ENCODE results near the gene JRKL.

The JRKL gene

DNA sequence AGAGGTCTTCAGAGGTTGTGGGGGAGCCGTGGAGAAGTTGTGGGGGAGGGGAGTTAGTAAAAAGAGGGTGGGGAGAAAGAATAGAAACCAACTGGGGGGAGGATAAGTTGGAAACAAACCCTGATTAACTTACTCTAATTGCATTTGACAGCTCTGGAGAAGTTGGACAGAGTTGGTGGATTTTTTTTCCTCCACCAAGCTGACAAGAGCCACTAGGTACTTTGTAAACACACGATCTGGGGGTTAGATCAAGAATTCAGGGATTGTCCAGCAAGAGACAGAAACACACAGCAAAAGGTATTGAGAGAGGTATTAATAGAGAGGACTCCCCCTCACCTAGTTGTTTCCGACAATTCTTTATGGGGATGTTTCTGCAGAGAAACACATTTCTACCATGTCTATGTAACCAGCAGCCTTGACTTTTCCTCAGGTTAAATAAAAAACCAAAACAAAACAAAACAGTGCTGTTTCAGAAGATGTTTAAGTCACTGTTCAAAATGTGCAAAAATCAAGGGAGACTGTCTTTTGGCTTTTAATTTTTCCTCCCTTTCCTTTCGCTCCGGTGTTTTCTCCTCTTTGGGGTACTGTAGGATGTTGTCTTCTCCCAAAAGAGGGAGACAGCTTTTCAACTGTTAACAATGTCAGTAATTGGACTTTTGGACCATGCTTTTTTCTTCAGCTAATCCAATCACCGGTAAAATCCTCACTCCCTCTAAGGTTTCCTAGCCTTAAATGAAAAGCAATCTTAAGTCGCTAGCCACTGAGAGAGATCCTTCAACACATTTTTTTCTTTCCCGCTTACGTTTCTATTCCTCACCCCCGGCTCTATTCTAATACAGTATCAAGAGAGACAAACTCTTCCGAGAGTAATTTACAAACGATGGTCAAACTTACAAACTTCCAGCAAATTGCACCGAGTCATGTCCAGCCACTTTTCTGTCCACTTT, 47.5 kb upstream of the JRKL start:
- Histone ChIP-seq H3K36me3 (replicated peaks; ENCODE audit: insufficient read depth, low read length) (no peaks in the 10 kb centered on the region), H3K79me2 (ENCODE audit: low read length) (peaks cover 54% of the 10 kb centered on the region), H3K9ac (ENCODE audit: low read length) (peak overlapping the region; percentile 63), H4K20me1 (ENCODE audit: insufficient read depth, low read length) (no peaks in the 10 kb centered on the region), H3K9me3 (replicated peaks; ENCODE audit: insufficient read depth, low read length) (no peaks in the 10 kb centered on the region), H3K27ac (ENCODE audit: low read length) (peak overlapping the region; percentile 81; the same call in 1 of the 2 replicates), H3K9me2 (replicated peaks; ENCODE audit: insufficient read depth, low read length) (no peaks in the 10 kb centered on the region), H3K27me3 (replicated peaks; ENCODE audit: insufficient read depth, low read length) (no peaks in the 10 kb centered on the region), H3F3A (ENCODE audit: insufficient read depth, low read length) (peaks cover 53% of the 10 kb centered on the region), H2AFZ (ENCODE audit: low read length) (peak overlapping the region; percentile 65), H3K4me1 (ENCODE audit: low read length) (peaks cover 23% of the 10 kb centered on the region), H3K4me3 (ENCODE audit: low read length) (peak overlapping the region; percentile 86), H3K4me2 (ENCODE audit: low read depth, low read length) (peak overlapping the region; percentile 89)
- TF ChIP-seq, protein P1, sequence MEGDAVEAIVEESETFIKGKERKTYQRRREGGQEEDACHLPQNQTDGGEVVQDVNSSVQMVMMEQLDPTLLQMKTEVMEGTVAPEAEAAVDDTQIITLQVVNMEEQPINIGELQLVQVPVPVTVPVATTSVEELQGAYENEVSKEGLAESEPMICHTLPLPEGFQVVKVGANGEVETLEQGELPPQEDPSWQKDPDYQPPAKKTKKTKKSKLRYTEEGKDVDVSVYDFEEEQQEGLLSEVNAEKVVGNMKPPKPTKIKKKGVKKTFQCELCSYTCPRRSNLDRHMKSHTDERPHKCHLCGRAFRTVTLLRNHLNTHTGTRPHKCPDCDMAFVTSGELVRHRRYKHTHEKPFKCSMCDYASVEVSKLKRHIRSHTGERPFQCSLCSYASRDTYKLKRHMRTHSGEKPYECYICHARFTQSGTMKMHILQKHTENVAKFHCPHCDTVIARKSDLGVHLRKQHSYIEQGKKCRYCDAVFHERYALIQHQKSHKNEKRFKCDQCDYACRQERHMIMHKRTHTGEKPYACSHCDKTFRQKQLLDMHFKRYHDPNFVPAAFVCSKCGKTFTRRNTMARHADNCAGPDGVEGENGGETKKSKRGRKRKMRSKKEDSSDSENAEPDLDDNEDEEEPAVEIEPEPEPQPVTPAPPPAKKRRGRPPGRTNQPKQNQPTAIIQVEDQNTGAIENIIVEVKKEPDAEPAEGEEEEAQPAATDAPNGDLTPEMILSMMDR (IDR thresholded peaks at IDR 0.05; ENCODE audit: low read length) = no peak
- TF ChIP-seq EZH2 (optimal IDR thresholded peaks at IDR 0.05; ENCODE audit: low read depth, low read length) (no peak), EZH2phosphoT487 (IDR thresholded peaks at IDR 0.05; ENCODE audit: low read length) (no peak)
- DNase-seq = peak; percentile 27

DNA sequence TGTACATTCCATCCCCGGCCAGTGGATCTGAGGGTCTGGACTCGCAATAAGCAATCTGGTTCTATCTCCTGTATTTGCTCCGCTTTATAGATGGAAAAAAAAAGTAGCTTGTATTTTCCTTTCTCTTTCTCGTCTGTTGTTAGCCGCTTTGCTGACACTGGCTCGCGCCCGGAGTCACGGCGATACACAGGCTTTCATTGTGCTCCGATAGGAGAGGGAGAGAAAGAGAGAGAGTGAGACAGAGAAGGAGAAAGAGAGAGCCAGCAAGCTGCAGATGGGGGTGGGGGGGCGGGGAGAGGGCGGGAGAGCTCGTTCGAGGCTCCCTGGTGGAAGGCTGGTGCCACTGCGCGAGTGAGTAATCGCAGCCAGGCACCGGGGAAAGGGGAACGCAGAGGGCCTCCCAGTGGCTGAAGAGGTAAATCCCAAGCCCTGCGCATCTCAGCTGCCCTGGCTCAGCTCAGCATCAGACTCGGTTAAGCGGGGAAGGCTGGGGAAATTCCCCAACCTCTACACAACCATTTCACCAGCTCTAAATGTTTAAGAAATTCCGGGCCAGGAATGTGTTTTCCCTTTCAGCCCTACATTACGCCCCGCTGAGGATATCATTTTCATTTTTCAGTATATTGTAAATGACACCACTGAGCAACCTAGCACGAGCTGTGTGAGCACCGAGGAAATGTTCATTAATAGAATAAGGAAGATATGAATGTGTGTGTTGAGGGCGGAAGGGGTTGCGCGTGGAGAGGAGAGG, 46.7 kb upstream of the JRKL start, which contains the start of gene MAML2:
MAML2 (minus strand) TSS at position 235 of the 751 bp plus-strand sequence. CDS start 1,300 bp downstream, outside the sequence.
- no peaks in the 10 kb centered on the region for H4K20me1 ChIP-seq (ENCODE audit: insufficient read depth, low read length)
- peak; percentile 95 for DNase-seq
- no peaks in the 10 kb centered on the region for H3K9me3 ChIP-seq (replicated peaks; ENCODE audit: insufficient read depth, low read length)
- peaks cover 45% of the 10 kb centered on the region for H3K79me2 ChIP-seq (ENCODE audit: low read length)
- H3K27me3 ChIP-seq (replicated peaks; ENCODE audit: insufficient read depth, low read length) = no peaks in the 10 kb centered on the region
- peak within 1 kb of the TSS; percentile 65 for H2AFZ ChIP-seq (ENCODE audit: low read length)
- H3F3A ChIP-seq (ENCODE audit: insufficient read depth, low read length) = peaks cover 49% of the 10 kb centered on the region
- peak within 1 kb of the TSS; percentile 81; the same call in 1 of the 2 replicates for H3K27ac ChIP-seq (ENCODE audit: low read length)
- TF ChIP-seq EZH2 (optimal IDR thresholded peaks at IDR 0.05; ENCODE audit: low read depth, low read length) (no peak), EZH2phosphoT487 (IDR thresholded peaks at IDR 0.05; ENCODE audit: low read length) (no peak)
- TF ChIP-seq, protein P1 (IDR thresholded peaks at IDR 0.05; ENCODE audit: low read length) = peak; percentile 59
- no peaks in the 10 kb centered on the region for H3K9me2 ChIP-seq (replicated peaks; ENCODE audit: insufficient read depth, low read length)
- H3K4me3 ChIP-seq (ENCODE audit: low read length) = peak within 1 kb of the TSS; percentile 86
- H3K4me2 ChIP-seq (ENCODE audit: low read depth, low read length) = peak within 1 kb of the TSS; percentile 89
- H3K4me1 ChIP-seq (ENCODE audit: low read length) = peaks cover 16% of the 10 kb centered on the region
- H3K36me3 ChIP-seq (replicated peaks; ENCODE audit: insufficient read depth, low read length) = no peaks in the 10 kb centered on the region
- peak within 1 kb of the TSS; percentile 63 for H3K9ac ChIP-seq (ENCODE audit: low read length)

DNA sequence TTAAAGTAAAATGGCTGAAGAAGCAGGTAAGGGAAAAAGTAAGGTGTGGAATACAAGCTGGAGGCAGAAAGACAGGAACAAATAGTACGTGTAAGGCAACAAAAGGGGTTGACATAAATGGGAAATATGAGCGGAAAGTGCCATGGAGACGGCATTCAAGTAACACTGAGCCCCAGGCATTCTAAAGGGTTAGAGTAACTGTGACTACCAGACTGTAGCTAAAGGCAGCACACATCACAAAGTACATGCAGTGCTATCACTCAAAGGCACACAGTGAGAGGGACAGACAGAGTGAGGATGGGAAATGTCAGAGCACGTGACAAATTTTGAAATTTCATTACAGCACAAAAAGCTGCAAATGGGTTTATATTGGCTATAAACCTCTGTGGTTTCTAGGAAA, 33.0 kb upstream of the JRKL start:
- H3K79me2 ChIP-seq (ENCODE audit: low read length) = no peaks in the 10 kb centered on the region
- no peaks in the 10 kb centered on the region for H3K36me3 ChIP-seq (replicated peaks; ENCODE audit: insufficient read depth, low read length)
- TF ChIP-seq EZH2phosphoT487 (IDR thresholded peaks at IDR 0.05; ENCODE audit: low read length) (no peak), EZH2 (optimal IDR thresholded peaks at IDR 0.05; ENCODE audit: low read depth, low read length) (no peak)
- TF ChIP-seq, protein P1 (IDR thresholded peaks at IDR 0.05; ENCODE audit: low read length) = no peak
- no peaks in the 10 kb centered on the region for H3K9me3 ChIP-seq (replicated peaks; ENCODE audit: insufficient read depth, low read length)
- no peak overlapping the region for H3K4me2 ChIP-seq (ENCODE audit: low read depth, low read length)
- H3F3A ChIP-seq (ENCODE audit: insufficient read depth, low read length) = 0 out of 2 replicates have a peak, but pooled peaks cover 3% of the 10 kb centered on the region
- no peak overlapping the region for H3K27ac ChIP-seq (ENCODE audit: low read length)
- no peaks in the 10 kb centered on the region for H4K20me1 ChIP-seq (ENCODE audit: insufficient read depth, low read length)
- H3K4me3 ChIP-seq (ENCODE audit: low read length) = no peak overlapping the region
- H3K4me1 ChIP-seq (ENCODE audit: low read length) = peaks cover 11% of the 10 kb centered on the region; the same call in 1 of the 2 replicates
- H3K9me2 ChIP-seq (replicated peaks; ENCODE audit: insufficient read depth, low read length) = no peaks in the 10 kb centered on the region
- H3K9ac ChIP-seq (ENCODE audit: low read length) = no peak overlapping the region
- no peaks in the 10 kb centered on the region for H3K27me3 ChIP-seq (replicated peaks; ENCODE audit: insufficient read depth, low read length)
- no peak overlapping the region for H2AFZ ChIP-seq (ENCODE audit: low read length)
- no peak for DNase-seq

Data from MM.1S (cell line).